GM19351 (cell line): ENCODE data around the gene WDR55.
A peak's percentile ranks its signal among the peaks of the same experiment; 100 is the strongest.
"Not testable (repeated sequence)": the region's sequence is repeated elsewhere in the genome, so short reads cannot be mapped to it uniquely, and the experiment has no call there.

Experiments used
- ATAC-seq: cut with Tn5 transposase; IDR thresholded peaks from one replicate; pipeline ENCODE4 v1.9.1; 2021; ENCODE audit warnings: mild to moderate bottlenecking, moderate library complexity; ENCODE audit not compliant: unreplicated experiment

WDR55 gene

DNA sequence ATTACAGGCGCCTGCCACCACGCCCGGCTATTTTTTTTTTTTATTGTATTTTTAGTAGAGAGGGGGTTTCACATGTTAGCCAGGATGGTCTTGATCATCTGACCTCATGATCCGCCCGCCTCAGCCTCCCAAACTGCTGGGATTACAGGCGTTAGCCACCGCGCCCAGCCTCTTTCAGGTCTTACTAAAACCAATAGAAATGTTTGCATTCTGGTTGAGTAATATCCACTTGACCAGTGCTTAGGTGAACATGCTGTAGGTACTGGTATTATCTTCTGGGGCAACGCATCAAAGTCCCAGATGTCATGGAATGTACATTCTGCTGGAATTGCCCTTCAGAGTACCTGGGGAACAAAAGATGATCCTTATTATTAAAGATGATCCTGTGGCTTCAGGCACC, 44.1 kb downstream of the WDR55 start:
- not testable (repeated sequence) for ATAC-seq

DNA sequence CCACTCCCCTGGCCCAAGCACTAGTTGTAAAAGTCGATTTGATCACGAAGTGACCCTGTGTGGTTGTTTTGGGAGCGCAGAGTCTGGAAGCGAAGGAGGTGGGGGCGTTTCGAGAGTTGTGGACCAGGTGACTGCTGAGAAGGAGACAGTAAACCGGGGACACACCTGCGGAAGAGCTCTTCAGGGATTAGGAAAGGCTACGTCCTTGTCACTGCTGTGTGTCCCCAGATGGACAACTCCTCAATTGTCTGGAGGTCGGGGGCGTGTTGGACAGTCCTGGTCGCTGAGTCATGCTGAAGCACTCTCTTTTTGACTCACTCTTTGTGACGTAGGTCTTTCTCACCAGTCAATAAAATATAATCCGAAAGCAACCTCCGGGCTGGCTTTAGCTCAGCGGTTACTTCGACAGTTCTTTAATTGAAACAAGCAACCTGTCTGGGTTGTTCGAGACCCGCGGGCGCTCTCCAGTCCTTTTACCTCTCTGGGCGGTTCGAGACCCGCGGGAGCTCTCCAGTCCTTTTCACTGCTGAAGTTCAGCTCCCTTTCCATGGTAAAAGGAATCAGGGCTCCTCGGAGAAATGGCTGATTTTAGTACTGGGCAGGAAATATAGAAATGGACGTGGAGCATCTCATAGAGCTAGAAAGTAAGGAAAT, 46.3 kb downstream of the WDR55 start:
- peak; percentile 89 for ATAC-seq

DNA sequence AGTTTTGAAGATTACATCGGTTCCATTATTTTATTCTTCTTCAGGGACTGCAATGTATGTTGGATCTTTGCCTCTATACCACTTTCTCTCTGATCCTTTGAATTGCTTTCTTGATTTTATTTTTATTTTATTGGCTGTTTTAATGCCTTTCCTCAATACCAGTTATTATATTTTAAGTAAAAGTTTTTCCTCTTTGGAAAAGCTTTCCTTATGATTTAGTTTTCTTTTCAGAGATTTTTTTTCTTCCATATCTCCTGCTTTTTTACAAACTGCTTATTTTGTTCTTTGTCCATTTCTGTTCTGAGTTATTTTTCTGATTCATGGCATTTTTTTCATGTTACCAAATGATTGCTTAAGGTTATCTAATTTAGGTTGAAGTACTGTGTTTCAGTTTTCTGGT, 47.1 kb downstream of the WDR55 start:
- ATAC-seq, result no peak

- ATAC-seq, result no peak
Observed at GRCh38 chr5:140713562-140714094, 48.9 kb downstream of the WDR55 start.

DNA sequence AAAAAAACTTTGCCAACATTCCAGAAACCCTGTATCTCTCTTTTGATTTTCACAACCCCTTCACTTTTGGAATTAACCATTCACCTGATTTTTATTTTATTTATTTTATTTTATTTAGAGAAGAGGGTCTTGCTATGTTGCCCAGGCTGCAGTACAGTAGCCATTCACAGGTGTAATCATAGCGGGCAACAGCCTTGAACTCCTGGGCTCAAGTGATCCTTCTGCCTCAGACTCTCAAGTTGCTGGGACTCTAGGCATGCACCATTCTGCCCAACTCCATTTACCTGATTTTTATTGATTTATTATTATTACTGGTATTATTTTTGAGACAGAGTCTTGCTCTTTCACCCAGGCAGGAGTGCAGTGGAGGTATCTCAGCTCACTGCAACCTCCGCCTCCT, 51.5 kb downstream of the WDR55 start:
- not testable (repeated sequence) for ATAC-seq

DNA sequence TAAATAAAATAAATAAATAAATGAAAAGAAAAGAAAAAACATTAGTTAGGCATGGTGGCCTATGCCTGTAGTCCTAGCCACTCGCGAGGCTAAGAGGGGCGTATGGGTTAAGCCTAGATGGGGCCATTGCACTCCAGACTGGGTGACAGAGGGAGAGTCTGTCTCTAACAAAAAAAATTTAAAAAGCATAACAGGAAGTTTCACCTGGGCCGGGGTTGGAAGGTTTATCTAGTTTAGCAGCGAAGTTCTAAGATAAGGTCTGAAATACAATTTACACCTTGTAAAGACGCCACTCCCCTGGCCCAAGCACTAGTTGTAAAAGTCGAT, 53.5 kb downstream of the WDR55 start:
- no peak for ATAC-seq

- ATAC-seq, result not testable (repeated sequence)
Observed at GRCh38 chr5:140720738-140721137, 56.0 kb downstream of the WDR55 start.

DNA sequence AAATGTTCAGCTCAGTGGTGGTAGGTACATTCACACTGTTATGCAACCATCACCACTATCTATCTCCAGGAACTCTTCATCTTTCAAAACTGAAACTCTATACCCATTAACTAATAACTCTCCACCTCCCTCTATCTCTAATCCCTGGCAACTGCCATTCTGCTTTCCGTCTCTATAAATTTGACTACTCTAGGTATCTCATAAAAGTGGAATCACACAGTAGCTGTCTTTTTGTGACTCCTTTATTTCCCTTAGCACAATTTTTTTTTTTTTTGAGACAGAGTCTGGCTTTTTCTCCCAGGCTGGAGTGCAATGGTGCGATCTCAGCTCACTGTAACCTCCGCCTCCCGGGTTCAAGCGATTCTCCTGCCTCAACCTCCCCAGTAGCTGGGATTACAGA, 56.7 kb downstream of the WDR55 start:
- ATAC-seq, result not testable (repeated sequence)
